Chondrocyte (in vitro differentiated cells): ENCODE data around the gene TRPM4. TPM values are rescaled to one million over a fixed set of nuclear protein-coding genes. Genes with fewer than 3 reads are reported as not detected.
A peak's percentile ranks its signal among the peaks of the same experiment; 100 is the strongest.
"Not testable (repeated sequence)": the region's sequence is repeated elsewhere in the genome, so short reads cannot be mapped to it uniquely, and the experiment has no call there.

Source experiments
- DNase-seq: peaks from one replicate; pipeline ENCODE4 v3.0.0; 2021; ENCODE audit warnings: mixed read lengths, low spot score
- H3K27ac Mint-ChIP-seq: one replicate; pipeline ENCODE4 v1.8.0; 2021; ENCODE audit warnings: mild to moderate bottlenecking, moderate library complexity, mixed read lengths; ENCODE audit not compliant: unreplicated experiment
- H3K27me3 Mint-ChIP-seq: 2 replicates; pipeline ENCODE4 v1.8.0; 2021; ENCODE audit warnings: low read depth, mixed read lengths
- H3K36me3 Mint-ChIP-seq: 2 replicates; pipeline ENCODE4 v1.8.0; 2021; ENCODE audit warnings: low read depth, mixed read lengths
- H3K4me1 Mint-ChIP-seq: 2 replicates; pipeline ENCODE4 v1.8.0; 2021; ENCODE audit warnings: low read depth, mild to moderate bottlenecking, mixed read lengths
- H3K4me3 Mint-ChIP-seq: one replicate; pipeline ENCODE4 v1.8.0; 2021; ENCODE audit warnings: mild to moderate bottlenecking, moderate library complexity, mixed read lengths; ENCODE audit not compliant: unreplicated experiment
- H3K9me3 Mint-ChIP-seq: 2 replicates; pipeline ENCODE4 v1.8.0; 2021; ENCODE audit warnings: low read depth, mixed read lengths
- CTCF ChIP-seq: fragments of 200-600 bp; sonication (generic); IDR thresholded peaks from 2 replicates; pipeline ENCODE4 v1.5.0; 2021; ENCODE audit warnings: antibody characterized with exemption, mild to moderate bottlenecking, moderate library complexity
- total RNA-seq: library from RNA; stranded (reverse); gene quantifications from 3 replicates; pipeline ENCODE4 v1.2.1, GENCODE V29; 2021

The TRPM4 gene
- total RNA-seq, 1 donor from 2014 or later = 50.2 TPM

- TF ChIP-seq CTCF = no peak
- Mint-ChIP-seq H3K36me3 (peaks cover 6% of the 10 kb centered on the region), H3K4me1 (no peaks in the 10 kb centered on the region), H3K27ac (no peak overlapping the region), H3K27me3 (no peaks in the 10 kb centered on the region), H3K4me3 (no peak overlapping the region), H3K9me3 (no peaks in the 10 kb centered on the region)
- DNase-seq = no peak
These were observed 20.8 kb upstream of the TRPM4 start for GRCh38 chr19:49136771-49137171.

DNA sequence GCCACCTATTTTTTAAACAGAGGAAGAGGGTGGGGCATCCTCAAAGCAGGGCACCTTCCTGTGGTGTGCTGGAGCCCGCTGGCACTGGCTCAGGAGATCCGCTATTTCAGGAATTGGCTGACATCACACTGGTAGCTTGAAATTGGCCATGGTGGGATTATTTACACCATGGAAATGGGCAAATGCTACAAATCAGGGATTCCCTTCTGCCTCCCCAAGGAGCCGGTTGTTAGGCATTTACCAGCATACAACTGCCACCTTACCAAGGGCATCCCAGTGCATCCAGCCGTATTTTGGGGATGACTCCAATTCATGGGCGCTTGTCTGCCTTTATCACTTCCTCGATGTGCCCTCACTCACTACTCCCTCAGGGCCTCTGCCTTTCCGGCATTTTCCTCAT, 16.6 kb upstream of the TRPM4 start:
- no peaks in the 10 kb centered on the region for H3K9me3 Mint-ChIP-seq
- no peaks in the 10 kb centered on the region for H3K27me3 Mint-ChIP-seq
- no peak overlapping the region for H3K4me3 Mint-ChIP-seq
- peaks cover 18% of the 10 kb centered on the region for H3K4me1 Mint-ChIP-seq
- TF ChIP-seq CTCF = no peak
- DNase-seq = no peak
- H3K27ac Mint-ChIP-seq = no peak overlapping the region
- H3K36me3 Mint-ChIP-seq = peaks cover 6% of the 10 kb centered on the region

- no peak for DNase-seq
These were observed 16.2 kb upstream of the TRPM4 start for GRCh38 chr19:49141352-49141751.

DNA sequence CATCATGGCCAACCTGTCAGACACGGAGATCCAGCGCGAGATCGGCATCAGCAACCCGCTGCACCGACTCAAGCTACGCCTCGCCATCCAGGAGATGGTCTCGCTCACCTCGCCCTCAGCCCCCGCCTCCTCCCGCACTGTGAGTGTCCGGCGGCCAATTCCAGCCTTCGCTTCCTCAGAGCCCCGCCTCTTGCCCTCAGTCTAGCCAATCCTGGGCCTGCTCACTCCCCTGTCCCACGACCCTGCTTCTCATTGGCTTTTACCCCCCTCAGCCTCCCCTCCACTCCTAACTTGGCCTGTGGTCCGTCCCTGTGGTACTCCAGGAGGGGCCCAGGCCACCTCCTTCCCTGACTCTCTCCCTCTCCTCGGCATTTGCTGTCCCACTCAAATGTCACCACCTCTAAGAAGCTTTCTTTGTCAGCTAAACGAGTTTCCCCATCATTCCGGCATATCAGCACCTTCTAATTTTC, 14.7 kb upstream of the TRPM4 start:
- peak overlapping the region; percentile 98 for H3K4me3 Mint-ChIP-seq
- no peaks in the 10 kb centered on the region for H3K36me3 Mint-ChIP-seq
- DNase-seq = no peak
- peak overlapping the region; percentile 86 for H3K27ac Mint-ChIP-seq
- no peaks in the 10 kb centered on the region for H3K9me3 Mint-ChIP-seq
- peaks cover 22% of the 10 kb centered on the region for H3K4me1 Mint-ChIP-seq
- no peak for TF ChIP-seq CTCF
- H3K27me3 Mint-ChIP-seq = no peaks in the 10 kb centered on the region

More at GRCh38 chr19:49141352-49141751, 16.2 kb upstream of the TRPM4 start:
- Mint-ChIP-seq H3K4me3 (no peak overlapping the region), H3K27ac (no peak overlapping the region), H3K9me3 (no peaks in the 10 kb centered on the region), H3K36me3 (peaks cover 6% of the 10 kb centered on the region), H3K4me1 (peaks cover 21% of the 10 kb centered on the region), H3K27me3 (no peaks in the 10 kb centered on the region)
- no peak for TF ChIP-seq CTCF

DNA sequence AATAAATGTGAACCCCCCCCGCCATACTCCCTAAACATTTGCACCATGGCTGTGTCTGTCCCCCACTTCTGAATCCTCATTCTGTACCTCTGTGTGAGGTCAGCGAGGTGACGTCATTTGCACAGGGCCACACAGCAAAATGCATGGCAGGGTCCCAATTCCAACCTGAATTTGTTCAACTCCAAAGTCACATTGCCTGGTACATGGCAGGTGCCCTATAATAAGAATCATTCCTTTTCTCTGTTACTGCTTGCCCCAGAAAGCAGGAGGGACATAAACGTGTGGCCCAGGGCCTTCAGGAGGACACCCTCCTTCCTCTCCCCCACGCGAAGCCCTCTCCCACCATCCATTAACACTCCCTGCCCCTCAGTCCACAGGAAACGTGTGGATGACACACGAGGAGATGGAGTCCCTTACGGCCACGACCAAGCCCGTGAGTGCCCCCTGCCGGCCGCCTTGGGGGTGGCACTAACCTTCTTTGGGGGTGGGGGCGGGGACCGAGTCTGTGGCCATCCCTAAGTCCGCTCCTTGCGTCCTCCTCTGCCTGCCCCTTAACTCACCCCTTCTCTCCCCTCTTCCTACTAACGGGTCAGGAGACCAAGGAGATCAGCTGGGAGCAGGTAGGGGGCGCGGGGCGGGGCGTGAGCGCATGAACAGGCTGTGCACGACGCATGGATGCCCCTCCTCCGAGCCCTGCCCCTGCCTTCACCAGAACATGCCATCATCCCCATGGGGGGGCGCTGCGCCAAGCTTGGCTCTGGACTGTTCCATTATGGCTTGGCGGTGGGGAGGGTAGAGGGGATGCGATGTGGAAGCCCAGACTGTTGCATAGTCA, 11.8 kb upstream of the TRPM4 start:
- Mint-ChIP-seq H3K9me3 (no peaks in the 10 kb centered on the region), H3K4me3 (peak overlapping the region; percentile 57), H3K27me3 (no peaks in the 10 kb centered on the region), H3K4me1 (peaks cover 32% of the 10 kb centered on the region), H3K27ac (no peak overlapping the region), H3K36me3 (no peaks in the 10 kb centered on the region)
- peak; percentile 96 for TF ChIP-seq CTCF
- DNase-seq = peak; percentile 93

- not testable (repeated sequence) for H3K27me3 Mint-ChIP-seq, H3K27ac Mint-ChIP-seq, H3K4me3 Mint-ChIP-seq, H3K36me3 Mint-ChIP-seq, H3K9me3 Mint-ChIP-seq, DNase-seq
- peaks cover 33% of the 10 kb centered on the region for H3K4me1 Mint-ChIP-seq
These were observed 11.2 kb upstream of the TRPM4 start for GRCh38 chr19:49146408-49146770.
